Smooth muscle cell (in vitro differentiated cells): ENCODE data around the gene KRT7. TPM values are rescaled to one million over a fixed set of nuclear protein-coding genes. Genes with fewer than 3 reads are reported as not detected.

Experiments
- DNase-seq: peaks from one replicate; lab custom pipeline; 2025; ENCODE audit not compliant: unreplicated experiment; lab: John Stamatoyannopoulos, UW
- H2AFZ ChIP-seq: fragments of 200-600 bp; sonication (generic); 2 replicates; pipeline ENCODE4 v1.6.0; 2016; ENCODE audit warnings: antibody characterized with exemption, low read depth, mild to moderate bottlenecking
- H3F3A ChIP-seq: fragments of 200-600 bp; sonication (generic); 2 replicates; pipeline ENCODE4 v1.6.0; 2017; ENCODE audit warnings: antibody characterized with exemption, low read depth
- H3K27ac ChIP-seq: fragments of 200-600 bp; sonication (generic); 2 replicates; pipeline ENCODE4 v1.5.1; 2016; ENCODE audit warnings: low read depth, mild to moderate bottlenecking
- H3K27me3 ChIP-seq: fragments of 200-600 bp; sonication (generic); 2 replicates; pipeline ENCODE4 v1.6.1; 2016; ENCODE audit warnings: low read depth, mild to moderate bottlenecking
- H3K36me3 ChIP-seq: fragments of 200-600 bp; sonication (generic); 2 replicates; pipeline ENCODE4 v1.5.1; 2016; ENCODE audit warnings: low read depth
- H3K4me1 ChIP-seq: fragments of 200-600 bp; sonication (generic); 2 replicates; pipeline ENCODE4 v1.5.1; 2016; ENCODE audit warnings: low read depth
- H3K4me2 ChIP-seq: fragments of 200-600 bp; sonication (generic); 2 replicates; pipeline ENCODE4 v1.6.0; 2016; ENCODE audit warnings: mild to moderate bottlenecking
- H3K4me3 ChIP-seq: fragments of 200-600 bp; sonication (generic); 2 replicates; pipeline ENCODE4 v1.5.1; 2016; ENCODE audit warnings: mild to moderate bottlenecking
- H3K79me2 ChIP-seq: fragments of 200-600 bp; sonication (generic); 2 replicates; pipeline ENCODE4 v1.6.0; 2016; ENCODE audit warnings: low read depth, mild to moderate bottlenecking
- H3K9ac ChIP-seq: fragments of 200-600 bp; sonication (generic); 2 replicates; pipeline ENCODE4 v1.6.0; 2016; ENCODE audit warnings: low read depth
- H3K9me3 ChIP-seq: fragments of 200-600 bp; sonication (generic); replicated peaks from 2 replicates; pipeline ENCODE4 v1.5.1; 2016; ENCODE audit warnings: low read depth
- H4K20me1 ChIP-seq: fragments of 200-600 bp; sonication (generic); 2 replicates; pipeline ENCODE4 v1.6.0; 2016; ENCODE audit warnings: low read depth
- whole genome bisulfite sequencing: methylation state at CpG from one replicate; pipeline ENCODE4 v1.1.7; 2016; ENCODE audit warnings: low lambda C conversion rate; 5-methylcytosine and 5-hydroxymethylcytosine counted together
- polyA plus RNA-seq: library from polyadenylated mRNA; unstranded; fragments of >200 nt; fragmentation: Nextera tagmentation; extraction: Ambion mirVana; gene quantifications from 2 replicates; pipeline ENCODE4 v1.2.1, GENCODE V29; 2016
- total RNA-seq: library from RNA; depleted of rRNA; stranded (reverse); fragments of >200 nt; gene quantifications from 2 replicates; pipeline ENCODE4 v1.2.3, GENCODE V29; 2014
- TF ChIP-seq, protein P1 (sequence below): fragments of 200-600 bp; sonication (generic); IDR thresholded peaks from 2 replicates; pipeline ENCODE4 v1.5.1; 2017; ENCODE audit warnings: borderline replicate concordance, mild to moderate bottlenecking, antibody characterized with exemption; ENCODE audit not compliant: insufficient read depth, poor library complexity, severe bottlenecking

The KRT7 gene
- total and polyA plus RNA-seq, 2 experiments from 2014 or later = 190 to 214 TPM

DNA sequence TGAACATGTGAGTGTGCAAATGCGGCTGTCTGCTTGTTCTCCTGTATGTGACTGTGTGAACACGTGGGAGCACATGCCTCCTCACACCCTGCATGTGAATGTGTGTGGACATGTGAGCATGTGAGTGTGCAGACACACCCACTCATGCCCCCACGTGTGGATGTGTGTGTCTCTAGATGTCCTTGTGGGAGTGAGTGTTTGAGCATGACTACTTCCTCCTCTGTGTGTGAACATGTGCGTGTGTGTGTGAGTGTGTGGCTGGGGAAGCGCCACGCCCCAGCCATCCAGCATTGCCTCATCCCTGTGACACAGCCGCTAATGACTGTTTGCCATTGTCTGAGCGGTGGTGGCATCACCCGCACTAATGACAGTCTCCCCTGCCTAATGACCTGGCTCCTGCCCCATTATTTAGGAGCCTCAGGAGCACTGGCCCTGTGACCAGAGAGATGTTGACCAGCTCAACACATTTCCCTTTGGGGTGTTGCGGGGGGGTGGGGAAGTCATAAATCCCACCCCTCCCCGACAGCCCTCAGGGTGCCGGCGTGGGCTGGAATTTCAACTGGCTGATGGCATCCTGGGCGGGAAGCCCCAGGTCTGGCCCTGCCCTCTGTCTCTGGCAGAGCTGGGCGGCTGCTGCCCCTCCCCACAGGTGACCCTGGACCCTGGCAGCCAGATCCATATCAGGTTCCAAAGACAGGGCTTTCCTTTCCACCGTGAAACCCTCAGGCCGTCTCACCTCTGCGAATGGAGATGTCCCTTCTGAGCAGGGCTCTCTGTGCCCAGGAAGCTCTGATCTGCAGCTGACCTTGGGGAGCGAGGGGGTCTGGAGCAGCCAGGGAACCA, 29.7 kb upstream of the KRT7 start:
- Histone ChIP-seq H3K36me3 (no peaks in the 10 kb centered on the region), H3K27ac (peak overlapping the region; percentile 79), H3K79me2 (no peaks in the 10 kb centered on the region), H3K27me3 (no peaks in the 10 kb centered on the region), H3K9ac (peak overlapping the region; percentile 77), H3K4me1 (peaks cover 21% of the 10 kb centered on the region), H4K20me1 (no peaks in the 10 kb centered on the region), H3K9me3 (no peaks in the 10 kb centered on the region), H3K4me2 (peak overlapping the region; percentile 40), H3K4me3 (no peak overlapping the region), H3F3A (no peaks in the 10 kb centered on the region), H2AFZ (no peak overlapping the region)
- 44% methylated on average over 19 of the region's 19 CpGs for WGBS
- DNase-seq = no peak
- TF ChIP-seq, protein P1, sequence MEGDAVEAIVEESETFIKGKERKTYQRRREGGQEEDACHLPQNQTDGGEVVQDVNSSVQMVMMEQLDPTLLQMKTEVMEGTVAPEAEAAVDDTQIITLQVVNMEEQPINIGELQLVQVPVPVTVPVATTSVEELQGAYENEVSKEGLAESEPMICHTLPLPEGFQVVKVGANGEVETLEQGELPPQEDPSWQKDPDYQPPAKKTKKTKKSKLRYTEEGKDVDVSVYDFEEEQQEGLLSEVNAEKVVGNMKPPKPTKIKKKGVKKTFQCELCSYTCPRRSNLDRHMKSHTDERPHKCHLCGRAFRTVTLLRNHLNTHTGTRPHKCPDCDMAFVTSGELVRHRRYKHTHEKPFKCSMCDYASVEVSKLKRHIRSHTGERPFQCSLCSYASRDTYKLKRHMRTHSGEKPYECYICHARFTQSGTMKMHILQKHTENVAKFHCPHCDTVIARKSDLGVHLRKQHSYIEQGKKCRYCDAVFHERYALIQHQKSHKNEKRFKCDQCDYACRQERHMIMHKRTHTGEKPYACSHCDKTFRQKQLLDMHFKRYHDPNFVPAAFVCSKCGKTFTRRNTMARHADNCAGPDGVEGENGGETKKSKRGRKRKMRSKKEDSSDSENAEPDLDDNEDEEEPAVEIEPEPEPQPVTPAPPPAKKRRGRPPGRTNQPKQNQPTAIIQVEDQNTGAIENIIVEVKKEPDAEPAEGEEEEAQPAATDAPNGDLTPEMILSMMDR = no peak

DNA sequence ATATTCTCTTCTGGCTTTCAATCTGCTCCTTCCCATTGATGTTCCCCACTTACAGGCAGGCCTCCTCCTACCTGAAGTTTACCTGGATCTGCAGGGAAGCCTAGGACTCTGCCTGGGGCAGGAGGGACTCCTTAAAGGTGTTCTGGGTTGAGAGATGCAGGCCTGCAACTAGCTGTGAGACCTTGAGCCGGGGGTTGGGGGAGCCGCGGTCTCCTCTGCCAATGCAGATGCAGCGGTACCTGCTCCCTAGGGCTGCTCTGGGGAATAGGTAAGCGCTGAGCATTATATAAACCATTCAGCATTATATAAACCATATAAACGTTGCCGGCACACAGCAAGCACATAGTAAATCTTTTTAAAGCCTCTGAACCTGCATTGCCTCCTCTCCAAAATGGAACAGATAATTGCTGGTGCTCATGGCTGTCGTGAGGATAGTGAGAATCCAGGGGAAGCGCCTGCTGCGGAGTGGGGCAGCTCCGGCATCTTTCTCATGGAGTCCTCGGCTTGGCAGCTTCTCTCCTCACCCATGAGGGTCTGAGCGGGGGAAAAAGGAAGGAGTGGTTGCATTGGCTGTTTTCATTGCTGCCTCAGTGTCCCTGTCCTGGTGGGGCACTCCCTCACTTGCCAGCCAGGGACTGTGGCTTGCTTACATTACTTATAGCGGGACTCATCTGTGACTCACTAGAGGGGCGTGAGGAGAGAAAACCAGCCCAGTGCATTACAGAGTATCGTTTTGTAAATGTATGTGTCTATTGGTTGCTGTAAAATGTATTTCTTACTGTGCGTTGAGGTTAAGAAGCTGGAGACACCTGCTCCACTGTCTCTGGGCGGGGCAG, 28.7 kb upstream of the KRT7 start:
- H3K79me2 ChIP-seq = no peaks in the 10 kb centered on the region
- H4K20me1 ChIP-seq = no peaks in the 10 kb centered on the region
- peaks cover 21% of the 10 kb centered on the region for H3K4me1 ChIP-seq
- no peaks in the 10 kb centered on the region for H3F3A ChIP-seq
- no peaks in the 10 kb centered on the region for H3K27me3 ChIP-seq
- peak overlapping the region; percentile 79 for H3K27ac ChIP-seq
- peak overlapping the region; percentile 77 for H3K9ac ChIP-seq
- H3K9me3 ChIP-seq = no peaks in the 10 kb centered on the region
- DNase-seq = no peak
- no peak overlapping the region for H3K4me3 ChIP-seq
- H3K36me3 ChIP-seq = no peaks in the 10 kb centered on the region
- TF ChIP-seq, protein P1 = no peak
- WGBS = 79% methylated on average over 18 of the region's 18 CpGs
- H2AFZ ChIP-seq = no peak overlapping the region
- peak overlapping the region; percentile 49 for H3K4me2 ChIP-seq

DNA sequence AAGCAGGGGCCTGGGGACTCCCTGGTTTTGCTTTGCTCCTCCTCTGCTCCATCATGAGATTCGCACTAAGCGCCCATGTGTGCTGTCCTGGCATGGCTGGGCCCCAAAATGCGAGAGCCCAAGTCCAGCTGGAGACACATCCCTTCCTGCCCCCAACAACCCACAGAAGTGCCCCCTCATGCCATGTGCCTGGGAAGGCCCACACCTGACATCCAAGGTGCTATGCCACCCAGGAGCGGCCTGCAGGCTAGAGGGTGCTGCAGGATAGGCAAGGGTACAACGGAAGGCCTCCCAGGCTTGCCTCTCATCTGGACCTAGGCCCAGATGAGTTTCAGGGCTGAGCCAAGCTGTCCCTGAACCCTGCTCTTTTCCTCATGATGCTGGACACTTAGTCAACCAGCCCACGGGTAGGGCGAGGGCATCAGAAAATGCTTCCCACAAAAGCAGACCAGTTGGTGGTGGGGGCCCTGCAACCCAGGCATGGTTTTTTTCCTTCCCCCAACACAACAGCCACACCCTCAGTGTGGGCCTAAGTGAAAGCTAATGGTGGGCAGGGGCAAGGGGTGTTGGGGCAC, 28.0 kb upstream of the KRT7 start:
- Histone ChIP-seq H3K4me3 (no peak overlapping the region), H3K9ac (no peak overlapping the region), H3K27ac (no peak overlapping the region), H3K27me3 (no peaks in the 10 kb centered on the region), H3K4me1 (peaks cover 21% of the 10 kb centered on the region), H3K36me3 (no peaks in the 10 kb centered on the region), H3K79me2 (no peaks in the 10 kb centered on the region), H3K4me2 (peak overlapping the region; percentile 49), H4K20me1 (no peaks in the 10 kb centered on the region), H3F3A (no peaks in the 10 kb centered on the region), H3K9me3 (no peaks in the 10 kb centered on the region), H2AFZ (no peak overlapping the region)
- TF ChIP-seq, protein P1 = no peak
- DNase-seq = no peak
- 93% methylated on average over 7 of the region's 7 CpGs for WGBS
